ENCODE results near the gene TNK1. TPM values are rescaled to one million over a fixed set of nuclear protein-coding genes. Genes with fewer than 3 reads are reported as not detected.

TNK1 gene
- total and polyA plus RNA-seq, 2 of the 8 experiments (the other 6 are each of a cell fraction or from before 2014, with no cell fraction given), result 7.6 to 9.5 TPM

GRCh38 chr17:7427549-7427948, 46.7 kb downstream of the TNK1 start:
- Histone ChIP-seq H3K4me2 (ENCODE audit: insufficient read depth in 1 of 2, low read depth in 2 of 2, low read length in 2 of 2) (no peak overlapping the region), H3K14ac (ENCODE audit: insufficient read length) (no peak overlapping the region), H4K8ac (ENCODE audit: extremely low read depth, insufficient read depth, low read length) (no peak overlapping the region), H3K79me2 (ENCODE audit: control insufficient read depth in 1 of 2, insufficient read depth in 2 of 2, low read length in 2 of 2) (no peaks in the 10 kb centered on the region), H2BK5ac (ENCODE audit: low read depth, low read length) (no peak overlapping the region), H3K27me3 (replicated peaks in 1 of 4; ENCODE audit: control insufficient read depth in 3 of 4, extremely low read depth in 1 of 4, insufficient read depth in 3 of 4, low read length in 3 of 4) (no peaks in the 10 kb centered on the region; a peak in 1 of 7 replicates), H4K20me1 (replicated peaks in 1 of 2; ENCODE audit: control insufficient read depth in 1 of 2, insufficient read depth in 2 of 2, low read length in 2 of 2) (peaks cover 0 to 3% of the 10 kb centered on the region in 2 experiments), H3K18ac (ENCODE audit: extremely low read depth, low read length) (no peak overlapping the region), H3K79me1 (ENCODE audit: low read depth, low read length) (no peaks in the 10 kb centered on the region), H3K4me3 (ENCODE audit: extremely low read depth in 1 of 4, insufficient read depth in 2 of 4, low read depth in 3 of 4, low read length in 4 of 4) (no peak overlapping the region), H2BK20ac (ENCODE audit: low read length) (no peak overlapping the region), H3K27ac (ENCODE audit: low read depth, low read length) (no peak overlapping the region), H2AK5ac (ENCODE audit: low read depth, low read length) (no peak overlapping the region), H3K36me3 (ENCODE audit: control insufficient read depth in 2 of 4, insufficient read depth in 4 of 4, low read length in 3 of 4) (no peaks in the 10 kb centered on the region), H4K5ac (ENCODE audit: insufficient read length, low read depth, low read length) (no peak overlapping the region), H2BK120ac (replicated peaks; ENCODE audit: low read depth, low read length) (no peak overlapping the region), H2BK12ac (ENCODE audit: low read depth, low read length) (peak overlapping the region; percentile 6; the same call in 1 of the 2 replicates), H3K9me3 (ENCODE audit: insufficient read depth in 2 of 2, low read depth in 1 of 2, low read length in 1 of 2) (no peaks in the 10 kb centered on the region), H3K4ac (replicated peaks; ENCODE audit: insufficient read length, low read depth, low read length) (no peak overlapping the region), H2BK15ac (ENCODE audit: low read length) (no peak overlapping the region), H3K23ac (ENCODE audit: insufficient read length) (no peak overlapping the region), H3K23me2 (ENCODE audit: low read depth, low read length) (no peaks in the 10 kb centered on the region), H3K4me1 (replicated peaks in 1 of 4; ENCODE audit: control insufficient read depth in 3 of 4, insufficient read depth in 4 of 4, low read length in 3 of 4) (no peaks in the 10 kb centered on the region; a peak in 1 of 7 replicates), H4K91ac (replicated peaks; ENCODE audit: insufficient read length, low read length) (no peak overlapping the region), H3K56ac (replicated peaks; ENCODE audit: insufficient read length, low read depth, low read length) (no peak overlapping the region), H2AFZ (ENCODE audit: low read length) (no peak overlapping the region), H3K9ac (replicated peaks in 1 of 4; ENCODE audit: extremely low read depth in 1 of 4, low read depth in 3 of 4, low read length in 3 of 4) (no peak overlapping the region)
- CTCF ChIA-PET (ENCODE audit: partially characterized antibody), result interaction anchor here (0.7 to 3.3 kb wide), 5 partner anchors 9 to 133 kb away, joined by 3 to 17 read pairs (median 4); partner anchors contain the start of gene TMEM102
- WGBS, 2 experiments (ENCODE audit: extremely low coverage in 1 of 2, insufficient coverage in 1 of 2, insufficient read length in 1 of 2, insufficient replicate concordance in 2 of 2, low coverage in 1 of 2, low lambda C conversion rate in 2 of 2, missing lambda C conversion rate in 1 of 2), result 91% methylated on average over 7 of the region's 7 CpGs; no CpG with 5 or more reads in 1 of the 2 experiments
- POLR2A ChIA-PET (ENCODE audit: partially characterized antibody), result interaction anchor here (0.6 to 2.0 kb wide), 6 partner anchors 11 to 66 kb away, joined by 3 to 6 read pairs (median 4); partner anchors contain the start of gene TMEM256
- FAIRE-seq, result no peak
- TF ChIP-seq POLR2A (IDR thresholded peaks at IDR 0.05; ENCODE audit: control extremely low read depth in 1 of 2, low read depth in 2 of 2, low read length in 2 of 2) (no peak), SRF (IDR thresholded peaks at IDR 0.05; ENCODE audit: low read depth, low read length) (no peak)
- no peak for DNase-seq (ENCODE audit: low read depth in 1 of 2, low spot score in 2 of 2)
